Measurements from ENCODE around the gene ALDH3A2. TPM values are rescaled to one million over a fixed set of nuclear protein-coding genes. Genes with fewer than 3 reads are reported as not detected.
"Not testable (repeated sequence)": the region's sequence is repeated elsewhere in the genome, so short reads cannot be mapped to it uniquely, and the experiment has no call there.

The ALDH3A2 gene
- polyA plus RNA-seq, 4 donors: 68.6 to 153 (median 76.0) TPM

DNA sequence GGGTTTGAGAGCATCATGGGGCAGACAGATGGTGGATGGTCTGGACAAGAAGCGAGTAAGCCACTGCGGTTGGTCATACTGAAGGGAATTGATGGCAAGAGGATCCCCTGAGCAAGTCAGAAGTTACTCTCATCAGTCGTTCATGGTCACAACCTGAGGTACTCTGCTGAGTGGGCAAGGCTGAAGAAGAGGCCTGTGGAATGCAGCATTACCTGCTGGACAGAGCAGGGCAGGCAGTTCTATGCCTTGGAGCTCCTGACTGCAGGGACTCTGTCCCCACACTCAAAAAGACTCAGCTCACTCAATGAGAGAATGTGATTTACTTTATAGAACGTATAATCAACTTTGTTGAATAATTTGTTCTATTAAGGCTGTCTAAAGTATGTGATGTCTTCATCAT is 28.3 kb downstream of the ALDH3A2 start:
- H3K9me3 ChIP-seq (ENCODE audit: control insufficient read depth in 2 of 2, insufficient read depth in 1 of 2, low read depth in 1 of 2, low read length in 1 of 2): no peaks in the 10 kb centered on the region
- peaks cover 2 to 38% (median 8%) of the 10 kb centered on the region in 3 donors for H3K36me3 ChIP-seq (ENCODE audit: control insufficient read depth in 3 of 3, insufficient read depth in 2 of 3, low read depth in 1 of 3, low read length in 3 of 3)
- H3K27ac ChIP-seq (ENCODE audit: low read depth in 1 of 3, low read length in 2 of 3): no peak overlapping the region
- WGBS, 3 donors: 82 to 96% (median 93%) methylated on average over 4 of the region's 4 CpGs
- no peaks in the 10 kb centered on the region for H3K27me3 ChIP-seq (ENCODE audit: control insufficient read depth in 3 of 3, insufficient read depth in 3 of 3, low read length in 3 of 3)
- no peak overlapping the region for H3K4me3 ChIP-seq (ENCODE audit: low read depth in 1 of 3, low read length in 3 of 3)
- FAIRE-seq (no peak), DNase-seq (no peak)
- peaks cover 0 to 11% (median under 1%) of the 10 kb centered on the region in 3 donors for H3K4me1 ChIP-seq (ENCODE audit: control insufficient read depth in 3 of 3, insufficient read depth in 2 of 3, low read depth in 1 of 3, low read length in 2 of 3)

DNA sequence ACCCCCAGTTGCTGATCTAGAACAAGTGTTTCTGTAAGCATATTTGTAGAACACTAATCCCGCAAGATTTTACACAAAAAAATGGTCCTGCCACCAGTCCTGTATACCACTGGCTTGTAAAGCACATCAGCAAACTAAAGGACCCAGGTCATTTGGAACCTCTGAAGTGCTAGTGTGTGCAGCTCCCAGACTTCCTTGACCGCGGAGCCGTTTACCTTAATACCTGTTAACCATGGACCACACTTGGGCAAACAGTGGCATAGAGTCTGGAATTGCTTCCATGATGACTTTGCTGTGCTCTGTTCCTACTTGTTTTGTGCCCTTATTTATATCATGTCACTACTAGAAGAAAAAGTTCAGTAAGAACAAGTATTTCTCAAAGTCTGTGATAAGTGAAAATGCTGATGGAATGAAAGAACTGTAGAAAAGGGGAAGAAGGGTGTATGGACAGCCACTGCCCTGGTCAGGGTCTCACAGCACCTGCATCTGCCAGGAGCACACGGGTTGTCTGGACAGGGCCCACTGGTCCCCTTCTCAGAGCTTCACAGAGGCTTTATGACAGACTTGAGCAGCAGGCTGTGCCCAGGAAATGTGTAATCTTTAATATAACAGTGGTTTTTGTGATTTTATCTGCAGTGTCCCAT is 29.3 kb downstream of the ALDH3A2 start:
- DNase-seq (no peak), FAIRE-seq (no peak)
- Histone ChIP-seq H3K4me1 (ENCODE audit: control insufficient read depth in 3 of 3, insufficient read depth in 2 of 3, low read depth in 1 of 3, low read length in 2 of 3) (peaks cover 0 to 9% (median 0%) of the 10 kb centered on the region in 3 donors), H3K36me3 (ENCODE audit: control insufficient read depth in 3 of 3, insufficient read depth in 2 of 3, low read depth in 1 of 3, low read length in 3 of 3) (peaks cover 2 to 38% (median 8%) of the 10 kb centered on the region in 3 donors), H3K27me3 (ENCODE audit: control insufficient read depth in 3 of 3, insufficient read depth in 3 of 3, low read length in 3 of 3) (no peaks in the 10 kb centered on the region), H3K27ac (ENCODE audit: low read depth in 1 of 3, low read length in 2 of 3) (no peak overlapping the region), H3K4me3 (ENCODE audit: low read depth in 1 of 3, low read length in 3 of 3) (no peak overlapping the region), H3K9me3 (ENCODE audit: control insufficient read depth in 2 of 2, insufficient read depth in 1 of 2, low read depth in 1 of 2, low read length in 1 of 2) (no peaks in the 10 kb centered on the region)
- 93 to 95% (median 94%) methylated on average over 5 of the region's 5 CpGs for WGBS, 3 donors

DNA sequence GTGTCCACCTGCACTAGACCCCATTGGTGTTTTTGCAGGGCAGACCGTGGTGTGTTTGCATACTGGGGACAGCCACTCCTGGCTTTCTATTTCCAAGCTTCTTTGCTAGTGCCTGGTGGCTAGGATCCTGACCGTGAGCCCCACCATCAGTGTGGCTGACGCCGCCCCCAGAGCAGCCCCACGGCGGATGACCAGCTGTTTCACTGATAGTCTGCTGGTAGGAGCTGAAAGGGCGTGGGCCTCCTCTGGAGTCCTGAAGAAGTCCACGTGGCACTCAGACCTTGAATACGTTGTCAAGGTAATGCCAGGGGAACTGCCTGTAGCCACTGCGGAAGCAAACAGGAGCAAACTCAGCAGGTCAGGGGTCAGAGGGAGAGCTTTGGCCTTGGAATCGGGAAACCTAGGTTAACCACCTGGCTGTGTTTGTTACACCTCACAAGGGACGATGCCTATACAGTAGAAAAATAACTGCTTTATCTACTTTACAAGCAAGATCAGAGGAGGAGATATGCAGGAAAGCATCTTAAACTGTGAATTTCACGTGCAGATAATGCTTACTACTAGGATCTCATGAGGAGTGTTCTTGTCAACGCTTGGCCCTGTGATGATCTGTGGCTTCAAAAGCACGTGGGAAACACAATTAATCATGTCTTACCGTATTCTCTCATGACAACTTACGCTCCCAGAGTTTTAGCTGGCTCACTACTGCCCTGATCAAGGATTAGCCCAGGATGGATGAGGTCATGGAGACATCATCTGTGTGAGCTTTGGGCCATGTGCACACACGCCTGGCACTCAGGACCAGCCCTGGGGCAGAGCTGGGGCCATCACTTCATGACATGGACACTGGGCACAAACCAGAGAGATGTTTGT is 30.3 kb downstream of the ALDH3A2 start:
- no peak for DNase-seq
- Histone ChIP-seq H3K36me3 (ENCODE audit: control insufficient read depth in 3 of 3, insufficient read depth in 2 of 3, low read depth in 1 of 3, low read length in 3 of 3) (peaks cover under 1 to 38% (median 8%) of the 10 kb centered on the region in 3 donors), H3K27me3 (ENCODE audit: control insufficient read depth in 3 of 3, insufficient read depth in 3 of 3, low read length in 3 of 3) (no peaks in the 10 kb centered on the region), H3K9me3 (ENCODE audit: control insufficient read depth in 2 of 2, insufficient read depth in 1 of 2, low read depth in 1 of 2, low read length in 1 of 2) (no peaks in the 10 kb centered on the region), H3K4me1 (ENCODE audit: control insufficient read depth in 3 of 3, insufficient read depth in 2 of 3, low read depth in 1 of 3, low read length in 2 of 3) (peaks cover 0 to 3% (median 0%) of the 10 kb centered on the region in 3 donors), H3K27ac (ENCODE audit: low read depth in 1 of 3, low read length in 2 of 3) (no peak overlapping the region), H3K4me3 (ENCODE audit: low read depth in 1 of 3, low read length in 3 of 3) (no peak overlapping the region)
- no peak for FAIRE-seq
- 85 to 89% (median 89%) methylated on average over 18 of the region's 18 CpGs for WGBS, 3 donors

DNA sequence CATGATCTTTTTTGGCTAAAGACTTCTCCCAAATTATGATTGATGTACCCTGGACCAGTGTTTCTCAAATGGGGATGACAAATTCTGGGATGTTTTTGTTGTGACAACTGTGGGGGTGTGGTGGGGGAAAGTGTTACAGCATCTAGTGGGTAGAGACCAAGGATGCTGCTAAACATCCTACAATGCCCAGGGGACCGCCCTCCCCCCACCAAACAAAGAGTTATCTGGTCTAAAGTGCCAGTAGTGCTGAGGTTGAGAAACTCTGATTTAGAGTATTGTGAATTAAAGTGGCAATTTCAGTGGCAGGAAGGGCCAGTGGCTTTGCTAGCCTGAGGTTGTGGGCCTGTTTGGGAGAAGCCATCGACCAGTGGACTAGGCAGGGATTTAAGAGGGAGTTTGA is 34.6 kb downstream of the ALDH3A2 start:
- H3K4me3 ChIP-seq (ENCODE audit: low read depth in 1 of 3, low read length in 3 of 3): no peak overlapping the region
- FAIRE-seq: no peak
- H3K27ac ChIP-seq (ENCODE audit: low read depth in 1 of 3, low read length in 2 of 3): no peak overlapping the region
- H3K9me3 ChIP-seq (ENCODE audit: control insufficient read depth in 2 of 2, insufficient read depth in 1 of 2, low read depth in 1 of 2, low read length in 1 of 2): no peaks in the 10 kb centered on the region
- H3K36me3 ChIP-seq (ENCODE audit: control insufficient read depth in 3 of 3, insufficient read depth in 2 of 3, low read depth in 1 of 3, low read length in 3 of 3): peaks cover 0 to 14% (median 2%) of the 10 kb centered on the region in 3 donors
- no peak for DNase-seq
- 92 to 98% (median 98%) methylated on average over 2 of the region's 2 CpGs for WGBS, 3 donors
- H3K27me3 ChIP-seq (ENCODE audit: control insufficient read depth in 3 of 3, insufficient read depth in 3 of 3, low read length in 3 of 3): no peaks in the 10 kb centered on the region
- H3K4me1 ChIP-seq (ENCODE audit: control insufficient read depth in 3 of 3, insufficient read depth in 2 of 3, low read depth in 1 of 3, low read length in 2 of 3): no peaks in the 10 kb centered on the region

DNA sequence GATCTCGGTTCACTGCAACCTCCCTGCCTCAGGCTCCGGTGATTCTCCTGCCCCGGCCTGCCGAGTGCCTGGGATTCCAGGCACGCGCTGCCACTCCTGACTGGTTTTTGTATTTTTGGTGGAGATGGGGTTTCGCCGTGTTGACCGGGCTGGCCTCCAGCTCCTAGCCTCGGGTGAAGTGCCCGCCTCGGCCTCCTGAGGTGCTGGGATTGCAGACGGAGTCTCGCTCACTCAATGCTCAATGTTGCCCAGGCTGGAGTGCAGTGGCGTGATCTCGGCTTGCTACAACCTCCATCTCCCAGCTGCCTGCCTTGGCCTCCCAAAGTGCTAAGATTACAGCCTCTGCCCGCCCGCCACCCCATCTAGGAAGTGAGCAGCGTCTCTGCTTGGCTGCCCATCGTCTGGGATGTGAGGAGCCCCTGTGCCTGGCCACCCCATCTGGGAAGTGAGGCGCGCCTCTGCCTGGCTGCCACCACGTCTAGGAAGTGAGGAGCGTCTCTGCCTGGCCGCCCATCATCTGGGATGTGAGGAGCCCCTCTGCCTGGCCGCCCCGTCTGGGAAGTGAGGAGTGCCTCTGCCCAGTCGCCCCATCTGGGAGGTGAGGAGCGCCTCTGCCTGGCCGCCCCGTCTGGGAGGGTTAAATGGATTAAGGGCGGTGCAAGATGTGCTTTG is 36.5 kb downstream of the ALDH3A2 start:
- H3K4me3 ChIP-seq (ENCODE audit: low read depth in 1 of 3, low read length in 3 of 3); DNase-seq; H3K4me1 ChIP-seq (ENCODE audit: control insufficient read depth in 3 of 3, insufficient read depth in 2 of 3, low read depth in 1 of 3, low read length in 2 of 3); H3K27me3 ChIP-seq (ENCODE audit: control insufficient read depth in 3 of 3, insufficient read depth in 3 of 3, low read length in 3 of 3); H3K36me3 ChIP-seq (ENCODE audit: control insufficient read depth in 3 of 3, insufficient read depth in 2 of 3, low read depth in 1 of 3, low read length in 3 of 3); H3K9me3 ChIP-seq (ENCODE audit: control insufficient read depth in 2 of 2, insufficient read depth in 1 of 2, low read depth in 1 of 2, low read length in 1 of 2); FAIRE-seq; H3K27ac ChIP-seq (ENCODE audit: low read depth in 1 of 3, low read length in 2 of 3): not testable (repeated sequence)
- WGBS, 3 donors: 92 to 94% (median 92%) methylated on average over 30 to 32 of the region's 32 CpGs

DNA sequence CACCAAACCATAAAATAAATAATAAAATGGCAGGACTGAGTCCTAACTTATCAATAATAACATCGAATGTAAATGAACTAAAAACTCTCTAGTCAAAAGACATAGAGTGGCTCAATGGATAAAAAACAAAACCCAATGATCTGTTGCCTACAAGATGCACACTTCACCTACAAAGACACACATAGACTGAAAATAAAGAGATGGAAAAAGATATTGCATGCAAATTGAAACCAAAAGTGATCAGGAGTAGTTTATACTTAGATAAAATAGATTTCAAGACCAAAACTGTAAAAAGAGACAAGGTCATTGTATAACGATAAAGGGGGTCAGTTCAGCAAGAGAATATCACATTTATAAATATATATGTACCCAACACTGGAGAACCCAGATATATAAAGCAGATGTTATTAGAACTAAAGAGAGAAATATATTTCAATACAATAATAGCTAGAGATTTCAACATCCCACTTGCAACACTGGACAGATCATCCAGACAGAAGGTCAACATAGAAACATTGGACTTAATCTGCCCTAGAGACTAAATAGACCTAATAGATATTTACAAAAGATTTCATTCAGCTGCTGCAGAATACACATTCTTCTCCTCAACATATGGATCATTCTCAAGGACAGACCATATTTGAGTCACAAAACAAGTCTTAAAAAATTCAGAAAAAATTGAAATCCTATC is 38.0 kb downstream of the ALDH3A2 start:
- 90 to 97% (median 93%) methylated on average over 2 of the region's 2 CpGs for WGBS, 3 donors
- Histone ChIP-seq H3K36me3 (ENCODE audit: control insufficient read depth in 3 of 3, insufficient read depth in 2 of 3, low read depth in 1 of 3, low read length in 3 of 3) (peaks cover 0 to 3% (median 0%) of the 10 kb centered on the region in 3 donors), H3K27me3 (ENCODE audit: control insufficient read depth in 3 of 3, insufficient read depth in 3 of 3, low read length in 3 of 3) (no peaks in the 10 kb centered on the region), H3K4me3 (ENCODE audit: low read depth in 1 of 3, low read length in 3 of 3) (no peak overlapping the region), H3K9me3 (ENCODE audit: control insufficient read depth in 2 of 2, insufficient read depth in 1 of 2, low read depth in 1 of 2, low read length in 1 of 2) (no peaks in the 10 kb centered on the region), H3K27ac (ENCODE audit: low read depth in 1 of 3, low read length in 2 of 3) (no peak overlapping the region), H3K4me1 (ENCODE audit: control insufficient read depth in 3 of 3, insufficient read depth in 2 of 3, low read depth in 1 of 3, low read length in 2 of 3) (no peaks in the 10 kb centered on the region)
- DNase-seq: no peak
- no peak for FAIRE-seq

DNA sequence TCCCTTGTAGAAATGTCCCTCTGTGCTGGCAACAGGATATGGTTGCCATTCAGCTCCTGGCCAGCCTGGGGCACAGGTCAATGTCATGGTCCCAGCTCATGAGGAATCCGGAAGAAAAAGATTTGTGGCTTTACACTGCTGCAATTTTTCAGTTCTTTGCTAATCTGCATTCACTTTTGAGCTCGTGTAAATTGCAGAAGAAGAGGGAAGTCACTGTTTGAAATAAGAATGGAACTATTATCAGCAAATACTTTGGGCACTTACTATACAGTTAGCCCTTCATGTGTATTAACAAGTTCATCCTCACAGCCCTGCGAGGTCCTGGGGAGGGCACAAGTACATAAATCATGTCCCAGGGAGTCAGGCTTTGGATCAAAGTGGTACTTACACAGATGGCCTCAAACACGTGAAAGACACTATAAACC is 53.7 kb downstream of the ALDH3A2 start:
- no peak overlapping the region for H3K27ac ChIP-seq (ENCODE audit: low read depth in 1 of 3, low read length in 2 of 3)
- no peak for FAIRE-seq
- DNase-seq: no peak

More for the DNA sequence above, 53.7 kb downstream of the ALDH3A2 start:
- H3K36me3 ChIP-seq (ENCODE audit: control insufficient read depth in 3 of 3, insufficient read depth in 2 of 3, low read depth in 1 of 3, low read length in 3 of 3): no peaks in the 10 kb centered on the region
- H3K27me3 ChIP-seq (ENCODE audit: control insufficient read depth in 3 of 3, insufficient read depth in 3 of 3, low read length in 3 of 3): no peaks in the 10 kb centered on the region
- no peak overlapping the region for H3K4me3 ChIP-seq (ENCODE audit: low read depth in 1 of 3, low read length in 3 of 3)
- peaks cover 0 to 2% (median 0%) of the 10 kb centered on the region in 3 donors for H3K4me1 ChIP-seq (ENCODE audit: control insufficient read depth in 3 of 3, insufficient read depth in 2 of 3, low read depth in 1 of 3, low read length in 2 of 3)
- H3K9me3 ChIP-seq (ENCODE audit: control insufficient read depth in 2 of 2, insufficient read depth in 1 of 2, low read depth in 1 of 2, low read length in 1 of 2): no peaks in the 10 kb centered on the region
- 55 to 74% (median 61%) methylated on average over 4 of the region's 4 CpGs for WGBS, 3 donors
